PC-9 (cell line): ENCODE measurements around the gene SNORC. TPM values are rescaled to one million over a fixed set of nuclear protein-coding genes. Genes with fewer than 3 reads are reported as not detected.

Source experiments
- BruUV-seq: library from RNA; stranded (reverse); fragments of 400-500 nt; replicated peaks from 2 replicates; lab custom pipeline; 2021; lab: Mats Ljungman, UMichigan
- CTCF ChIA-PET: fragments of 300-600 bp; sonication (Branson Sonifier 250); formaldehyde crosslinking; loops from one replicate; lab custom pipeline; 2022; ENCODE audit warnings: antibody characterized with exemption; lab: Charles Lee
- POLR2A ChIA-PET: fragments of 300-600 bp; sonication (Branson Sonifier 250); formaldehyde crosslinking; loops from one replicate; lab custom pipeline; 2022; ENCODE audit warnings: antibody characterized with exemption; ENCODE audit not compliant: unreplicated experiment; lab: Charles Lee
- DNase-seq, 2 experiments: peaks; one replicate each; pipeline versions ENCODE4 v3.0.0 to v3.0.0-alpha.2; 2015 to 2022; ENCODE audit warnings: mixed read lengths in 1 of 2
- H2AFZ ChIP-seq: fragments of 200-600 bp; sonication (generic); 2 replicates; pipeline ENCODE4 v1.8.1; 2017; ENCODE audit warnings: antibody characterized with exemption
- H3F3A ChIP-seq: fragments of 200-600 bp; sonication (generic); 2 replicates; pipeline ENCODE4 v1.8.1; 2017; ENCODE audit warnings: antibody characterized with exemption, mild to moderate bottlenecking, low read depth; ENCODE audit not compliant: insufficient read depth
- H3K27ac ChIP-seq: fragments of 200-600 bp; sonication (generic); 2 replicates; pipeline ENCODE4 v1.6.1; 2016; ENCODE audit warnings: mixed run types
- H3K27me3 ChIP-seq: fragments of 200-600 bp; sonication (generic); 2 replicates; pipeline ENCODE4 v1.6.1; 2016; ENCODE audit warnings: low read depth, mixed run types; ENCODE audit not compliant: insufficient read depth
- H3K36me3 ChIP-seq: fragments of 200-600 bp; sonication (generic); 2 replicates; pipeline ENCODE4 v1.6.1; 2016; ENCODE audit warnings: low read depth, mixed run types
- H3K4me1 ChIP-seq: fragments of 200-600 bp; sonication (generic); replicated peaks from 2 replicates; pipeline ENCODE4 v1.6.1; 2016; ENCODE audit warnings: mixed run types; ENCODE audit not compliant: insufficient read depth
- H3K4me2 ChIP-seq: fragments of 200-600 bp; sonication (generic); 2 replicates; pipeline ENCODE4 v1.6.1; 2017; ENCODE audit warnings: mixed run types
- H3K4me3 ChIP-seq: fragments of 200-600 bp; sonication (generic); 2 replicates; pipeline ENCODE4 v1.6.1; 2016; ENCODE audit warnings: mixed run types
- H3K79me2 ChIP-seq: fragments of 200-600 bp; sonication (generic); 2 replicates; pipeline ENCODE4 v1.6.1; 2017; ENCODE audit warnings: low read depth, mixed run types
- H3K9me2 ChIP-seq: fragments of 200-600 bp; sonication (generic); 2 replicates; pipeline ENCODE4 v1.8.1; 2017; ENCODE audit warnings: mild to moderate bottlenecking; ENCODE audit not compliant: insufficient read depth
- H3K9me3 ChIP-seq: fragments of 200-600 bp; sonication (generic); 2 replicates; pipeline ENCODE4 v1.8.1; 2016; ENCODE audit warnings: low read depth; ENCODE audit not compliant: insufficient read depth
- H4K20me1 ChIP-seq: fragments of 200-600 bp; sonication (generic); 2 replicates; pipeline ENCODE4 v1.8.1; 2017; ENCODE audit not compliant: insufficient read depth
- CTCF ChIP-seq: fragments of 200-600 bp; sonication (generic); conservative IDR thresholded peaks from 2 replicates; pipeline ENCODE4 v1.6.1; 2017; ENCODE audit warnings: mixed run types, antibody characterized with exemption, mild to moderate bottlenecking, moderate library complexity
- EZH2 ChIP-seq: fragments of 200-600 bp; sonication (generic); IDR thresholded peaks from 2 replicates; pipeline ENCODE4 v1.8.0; 2017; ENCODE audit warnings: antibody characterized with exemption, low read depth
- intact Hi-C: fragments of 100-400 bp; cut with micrococcal nuclease; formaldehyde crosslinking; loops from one replicate; pipeline ENCODE4 v1.10.0; 2022; ENCODE audit not compliant: unreplicated experiment
- total RNA-seq: library from RNA; stranded (reverse); gene quantifications from 2 replicates; pipeline ENCODE4 v1.2.3, GENCODE V29; 2021

Gene SNORC
- total RNA-seq, 1 experiment from 2014 or later = 10.4 TPM

GRCh38 chr2:232852676-232853075, 17.4 kb upstream of the SNORC start:
- intact Hi-C loops = loop anchor here (1.0 to 10.0 kb wide), 4 partner anchors 399 to 980 kb away; partner anchors contain the start of genes ATG16L1 and DGKD
- Histone ChIP-seq H3K4me2 (no peak overlapping the region), H3K27me3 (no peaks in the 10 kb centered on the region), H2AFZ (no peak overlapping the region), H3F3A (peaks cover 50% of the 10 kb centered on the region), H3K4me3 (no peak overlapping the region), H3K36me3 (peaks cover 57% of the 10 kb centered on the region), H3K9me3 (no peaks in the 10 kb centered on the region), H3K79me2 (no peaks in the 10 kb centered on the region), H4K20me1 (no peaks in the 10 kb centered on the region), H3K27ac (peak overlapping the region; percentile 20; the same call in 1 of the 2 replicates), H3K4me1 (peaks cover 51% of the 10 kb centered on the region), H3K9me2 (no peaks in the 10 kb centered on the region)
- no TSS peak for BruUV-seq
- CTCF ChIA-PET = interaction anchor here (0.6 to 1.2 kb wide), 5 partner anchors 206 to 541 kb away, joined by 3 to 4 read pairs (median 3); partner anchors contain the start of gene ATG16L1
- no peak for TF ChIP-seq CTCF
- no peak for TF ChIP-seq EZH2
- no peak for DNase-seq
- POLR2A ChIA-PET = interaction anchor here (0.5 kb wide), 1 partner anchor 91 kb away, joined by 3 read pairs; no protein-coding TSS in a partner anchor

GRCh38 chr2:232854082-232854481, 16.0 kb upstream of the SNORC start:
- TF ChIP-seq EZH2 = no peak
- no peak for TF ChIP-seq CTCF
- POLR2A ChIA-PET = interaction anchor here (0.6 to 0.7 kb wide), 3 partner anchors 170 to 1415 kb away, joined by 3 to 4 read pairs (median 3); no protein-coding TSS in a partner anchor
- Histone ChIP-seq H3K4me2 (peak overlapping the region; percentile 25), H3F3A (peaks cover 51% of the 10 kb centered on the region), H3K27me3 (no peaks in the 10 kb centered on the region), H3K36me3 (peaks cover 64% of the 10 kb centered on the region; the same call in 1 of the 2 replicates), H3K9me3 (no peaks in the 10 kb centered on the region), H3K9me2 (no peaks in the 10 kb centered on the region), H4K20me1 (no peaks in the 10 kb centered on the region), H3K4me1 (peaks cover 53% of the 10 kb centered on the region), H3K4me3 (no peak overlapping the region), H3K79me2 (no peaks in the 10 kb centered on the region), H3K27ac (peak overlapping the region; percentile 97), H2AFZ (no peak overlapping the region)
- DNase-seq = peak; percentile 89 to 92
- CTCF ChIA-PET = interaction anchor here (0.5 to 2.4 kb wide), 3 partner anchors 84 to 200 kb away, joined by 4 to 7 read pairs (median 5); no protein-coding TSS in a partner anchor
- BruUV-seq = no TSS peak
- intact Hi-C loops = loop anchor here (1.0 to 10.0 kb wide), 5 partner anchors 195 to 978 kb away; partner anchors contain the start of gene DGKD

GRCh38 chr2:232857158-232857563, 12.9 kb upstream of the SNORC start:
- intact Hi-C loops = loop anchor here (10.0 kb wide), 1 partner anchor 498 kb away; the partner anchor contains the start of gene DGKD
- BruUV-seq = TSS peak; percentile 71
- DNase-seq = no peak
- Histone ChIP-seq H3K79me2 (no peaks in the 10 kb centered on the region), H3K36me3 (peaks cover 35% of the 10 kb centered on the region; the same call in 1 of the 2 replicates), H4K20me1 (no peaks in the 10 kb centered on the region), H3K27ac (peak overlapping the region; percentile 97), H3K9me3 (no peaks in the 10 kb centered on the region), H3K27me3 (no peaks in the 10 kb centered on the region), H2AFZ (no peak overlapping the region), H3F3A (peaks cover 48% of the 10 kb centered on the region), H3K4me2 (peak overlapping the region; percentile 50), H3K4me3 (peak overlapping the region; percentile 7; the same call in 1 of the 2 replicates), H3K9me2 (no peaks in the 10 kb centered on the region), H3K4me1 (peaks cover 53% of the 10 kb centered on the region)
- no peak for TF ChIP-seq CTCF
- TF ChIP-seq EZH2 = no peak
- ChIA-PET CTCF (interaction anchor here (1.4 kb wide), 1 partner anchor 197 kb away, joined by 7 read pairs; no protein-coding TSS in a partner anchor), POLR2A (interaction anchor here (0.6 to 1.1 kb wide), 2 partner anchors 33 to 394 kb away, joined by 4 to 5 read pairs; partner anchors contain the start of gene ATG16L1)
